SK-N-SH treated with all-trans-retinoic acid at 6 μM for 48 hours (cell line): Measurements from ENCODE around the gene KCNH5.

Source experiments
- ATAC-seq: fragments of 200-7000 bp; cut with Tn5 transposase; 3 replicates; pipeline ENCODE4 v1.9.1; 2020; ENCODE audit warnings: mild to moderate bottlenecking, moderate library complexity
- BACH2 ChIP-seq: fragments of 250-450 bp; sonication (Bioruptor Pico); IDR thresholded peaks from 2 replicates; pipeline ENCODE4 v1.9.0; 2021; ENCODE audit warnings: mild to moderate bottlenecking, borderline replicate concordance
- CREB5 ChIP-seq: fragments of 250-450 bp; sonication (Bioruptor Pico); IDR thresholded peaks from 2 replicates; pipeline ENCODE4 v1.5.1; 2020; ENCODE audit warnings: low read depth, mild to moderate bottlenecking, moderate library complexity
- CSDC2 ChIP-seq: fragments of 250-450 bp; sonication (Bioruptor Pico); IDR thresholded peaks from 2 replicates; pipeline ENCODE4 v1.5.0; 2020; ENCODE audit warnings: mild to moderate bottlenecking, moderate library complexity
- CSRNP3 ChIP-seq: fragments of 250-450 bp; sonication (Bioruptor Pico); IDR thresholded peaks from 2 replicates; pipeline ENCODE4 v1.5.1; 2021; ENCODE audit warnings: mild to moderate bottlenecking, moderate library complexity
- ESRRG ChIP-seq: fragments of 250-450 bp; sonication (Bioruptor Pico); IDR thresholded peaks from 2 replicates; pipeline ENCODE4 v1.6.1; 2021; ENCODE audit warnings: mild to moderate bottlenecking
- ISL1 ChIP-seq: fragments of 250-450 bp; sonication (Bioruptor Pico); IDR thresholded peaks from 2 replicates; pipeline ENCODE4 v2.1.2; 2022; ENCODE audit warnings: mild to moderate bottlenecking, moderate library complexity
- OSR1 ChIP-seq: fragments of 250-450 bp; sonication (Bioruptor Pico); IDR thresholded peaks from 2 replicates; pipeline ENCODE4 v1.8.0; 2022; ENCODE audit warnings: moderate library complexity, mild to moderate bottlenecking, inconsistent platforms
- PATZ1 ChIP-seq: fragments of 250-450 bp; sonication (Bioruptor Pico); IDR thresholded peaks from 2 replicates; pipeline ENCODE4 v1.8.0; 2020; ENCODE audit warnings: mild to moderate bottlenecking, moderate library complexity, borderline replicate concordance
- POU6F1 ChIP-seq: fragments of 250-450 bp; sonication (Bioruptor Pico); IDR thresholded peaks from 2 replicates; pipeline ENCODE4 v1.8.0; 2021; ENCODE audit warnings: low read depth, mild to moderate bottlenecking, moderate library complexity, borderline replicate concordance
- PPARA ChIP-seq: fragments of 250-450 bp; sonication (Bioruptor Pico); IDR thresholded peaks from 2 replicates; pipeline ENCODE4 v1.5.0; 2020; ENCODE audit warnings: mild to moderate bottlenecking, borderline replicate concordance
- SNAI2 ChIP-seq: fragments of 250-450 bp; sonication (Bioruptor Pico); IDR thresholded peaks from 2 replicates; pipeline ENCODE4 v1.5.0; 2020; ENCODE audit warnings: mild to moderate bottlenecking, moderate library complexity
- TCF4 ChIP-seq: fragments of 250-450 bp; sonication (Bioruptor Pico); IDR thresholded peaks from 2 replicates; pipeline ENCODE4 v1.8.0; 2021; ENCODE audit warnings: mild to moderate bottlenecking, moderate library complexity, borderline replicate concordance
- TOX ChIP-seq: fragments of 250-450 bp; sonication (Bioruptor Pico); IDR thresholded peaks from 2 replicates; pipeline ENCODE4 v1.8.0; 2021; ENCODE audit warnings: mild to moderate bottlenecking, moderate library complexity, borderline replicate concordance
- TSHZ2 ChIP-seq: fragments of 250-450 bp; sonication (Bioruptor Pico); IDR thresholded peaks from 2 replicates; pipeline ENCODE4 v1.5.0; 2020; ENCODE audit warnings: mild to moderate bottlenecking, moderate library complexity
- ZC3H10 ChIP-seq: fragments of 250-450 bp; sonication (Bioruptor Pico); IDR thresholded peaks from 2 replicates; pipeline ENCODE4 v1.5.1; 2021; ENCODE audit warnings: mild to moderate bottlenecking, moderate library complexity
- ZFP3 ChIP-seq: fragments of 250-450 bp; sonication (Bioruptor Pico); IDR thresholded peaks from 2 replicates; pipeline ENCODE4 v1.5.0; 2020; ENCODE audit warnings: mild to moderate bottlenecking, moderate library complexity
- ZFP30 ChIP-seq: fragments of 450-650 bp; formaldehyde crosslinking; IDR thresholded peaks from 2 replicates; pipeline ENCODE4 v1.5.0; 2022; ENCODE audit warnings: mild to moderate bottlenecking, moderate library complexity
- ZNF565 ChIP-seq: fragments of 450-650 bp; formaldehyde crosslinking; conservative IDR thresholded peaks from 2 replicates; pipeline ENCODE4 v1.5.0; 2020; ENCODE audit warnings: low read depth, mild to moderate bottlenecking, moderate library complexity
- ZNF70 ChIP-seq: fragments of 450-650 bp; formaldehyde crosslinking; IDR thresholded peaks from 2 replicates; pipeline ENCODE4 v1.5.0; 2020; ENCODE audit warnings: mild to moderate bottlenecking, moderate library complexity
- ZNF8 ChIP-seq: fragments of 450-650 bp; formaldehyde crosslinking; IDR thresholded peaks from 2 replicates; pipeline ENCODE4 v1.5.0; 2020; ENCODE audit warnings: mild to moderate bottlenecking, moderate library complexity

KCNH5 gene

GRCh38 chr14:62807636-62808035 lies 237.6 kb downstream of the KCNH5 start:
- ATAC-seq: no peak
- TF ChIP-seq ZNF8: no peak
- no peak for TF ChIP-seq SNAI2

- TF ChIP-seq ISL1: no peak
- TF ChIP-seq ZFP30 (CRISPR knock-in tag): no peak
- TF ChIP-seq ESRRG: no peak
- TF ChIP-seq CSDC2 (CRISPR knock-in tag): no peak
- TF ChIP-seq TSHZ2 (CRISPR knock-in tag): no peak
- TF ChIP-seq BACH2: no peak
- no peak for TF ChIP-seq TCF4 (CRISPR knock-in tag)
- TF ChIP-seq ZC3H10 (CRISPR knock-in tag): no peak
- TF ChIP-seq PPARA (CRISPR knock-in tag): no peak
- TF ChIP-seq ZNF565 (CRISPR knock-in tag): no peak
- no peak for TF ChIP-seq TOX (CRISPR knock-in tag)
- TF ChIP-seq, all 23 proteins: peak for 0
- no peak for ATAC-seq
Observed at GRCh38 chr14:62800577-62800976, 244.7 kb downstream of the KCNH5 start.

GRCh38 chr14:62796431-62796830 lies 248.8 kb downstream of the KCNH5 start:
- TF ChIP-seq ZNF70 (CRISPR knock-in tag): no peak
- no peak for TF ChIP-seq CSDC2 (CRISPR knock-in tag)
- no peak for TF ChIP-seq BACH2
- no peak for TF ChIP-seq CSRNP3
- no peak for TF ChIP-seq OSR1 (CRISPR knock-in tag)
- TF ChIP-seq ZC3H10 (CRISPR knock-in tag): no peak
- TF ChIP-seq SNAI2: no peak
- no peak for TF ChIP-seq ESRRG
- TF ChIP-seq CREB5: no peak
- TF ChIP-seq ISL1: no peak
- TF ChIP-seq TSHZ2 (CRISPR knock-in tag): no peak
- no peak for TF ChIP-seq ZFP30 (CRISPR knock-in tag)
- TF ChIP-seq PATZ1: no peak
- no peak for TF ChIP-seq ZFP3 (CRISPR knock-in tag)
- no peak for TF ChIP-seq ZNF8
- no peak for TF ChIP-seq POU6F1 (CRISPR knock-in tag)
- TF ChIP-seq TCF4 (CRISPR knock-in tag): no peak
- ATAC-seq: no peak
